ENCODE measurements around the gene ACTG2.
"Not testable (repeated sequence)": the region's sequence is repeated elsewhere in the genome, so short reads cannot be mapped to it uniquely, and the experiment has no call there.

Gene ACTG2

GRCh38 chr2:73892631-73893329 lies at the start of gene ACTG2:
TSS of gene ACTG2 (plus strand) at chr2:73893008. CDS start at chr2:73901312, 8,304 bp downstream.
- DNase-seq = no peak

- no peak for DNase-seq
Measured at GRCh38 chr2:73844087-73844486, 48.7 kb upstream of the ACTG2 start.

GRCh38 chr2:73850009-73850408 lies 42.8 kb upstream of the ACTG2 start:
- peak; percentile 86 for DNase-seq

GRCh38 chr2:73851274-73851673 lies 41.5 kb upstream of the ACTG2 start:
- peak; percentile 2 for DNase-seq

- DNase-seq = no peak
Measured at GRCh38 chr2:73852020-73852419, 40.8 kb upstream of the ACTG2 start.

GRCh38 chr2:73855526-73855925 lies 37.3 kb upstream of the ACTG2 start:
- no peak for DNase-seq

- DNase-seq = no peak
Measured at GRCh38 chr2:73856214-73856613, 36.6 kb upstream of the ACTG2 start.

- DNase-seq = no peak
Measured at GRCh38 chr2:73859721-73860586, 32.9 kb upstream of the ACTG2 start.

- DNase-seq = no peak
Measured at GRCh38 chr2:73862987-73863386, 29.8 kb upstream of the ACTG2 start.

GRCh38 chr2:73868204-73868978 lies 24.4 kb upstream of the ACTG2 start:
- no peak for DNase-seq

- no peak for DNase-seq
Measured at GRCh38 chr2:73870084-73870483, 22.7 kb upstream of the ACTG2 start.

GRCh38 chr2:73877071-73877802 lies 15.6 kb upstream of the ACTG2 start:
- peak; percentile 9 for DNase-seq

GRCh38 chr2:73877984-73878383 lies 14.8 kb upstream of the ACTG2 start:
- DNase-seq = not testable (repeated sequence)

GRCh38 chr2:73885406-73885805 lies 7.4 kb upstream of the ACTG2 start:
- no peak for DNase-seq

GRCh38 chr2:73886357-73886756 lies 6.5 kb upstream of the ACTG2 start:
- no peak for DNase-seq

- DNase-seq = not testable (repeated sequence)
Measured at GRCh38 chr2:73887596-73888353, 5.0 kb upstream of the ACTG2 start.

GRCh38 chr2:73888388-73888787 lies 4.4 kb upstream of the ACTG2 start:
- no peak for DNase-seq

GRCh38 chr2:73889206-73889605 lies 3.6 kb upstream of the ACTG2 start:
- no peak for DNase-seq

- DNase-seq = no peak
Measured at GRCh38 chr2:73890301-73891092, 2.3 kb upstream of the ACTG2 start.

- no peak for DNase-seq
Measured at GRCh38 chr2:73891276-73891901, 1.4 kb upstream of the ACTG2 start.

All from NCI-H2171 (cell line).